ENCODE data around the gene OR12D3.

- TF ChIP-seq YY1 (IDR thresholded peaks at IDR 0.05; ENCODE audit: extremely low read depth, insufficient replicate concordance, low read depth, low read length) (no peak), CTCF (IDR thresholded peaks at IDR 0.05 in 2 of 3, conservative IDR thresholded peaks at IDR 0.05 in 1 of 3; ENCODE audit: borderline replicate concordance in 1 of 3, insufficient read depth in 1 of 3, low read depth in 2 of 3, low read length in 2 of 3) (no peak), RAD21 (IDR thresholded peaks at IDR 0.05; ENCODE audit: low read depth) (no peak)
Observed at GRCh38 chr6:29424575-29424974, 49.5 kb upstream of the OR12D3 start.

All from HCT116 (cell line).